Liver (tissue), 9 donors: ENCODE results near the gene GTPBP3. TPM values are rescaled to one million over a fixed set of nuclear protein-coding genes. Genes with fewer than 3 reads are reported as not detected.

Source experiments
- DNase-seq: peaks from one replicate; pipeline ENCODE4 v3.0.0-alpha.2; 2017; ENCODE audit warnings: low spot score
- H3K27ac ChIP-seq, 2 donors: one replicate each; pipeline ENCODE4 v1.7.0; 2013; ENCODE audit warnings: inconsistent platforms in 2 of 2, low read length in 2 of 2, control low read depth in 1 of 2, low read depth in 1 of 2, mild to moderate bottlenecking in 1 of 2
- H3K27me3 ChIP-seq, 4 donors: one replicate each; pipeline versions ENCODE4 v1.6.1 to v1.7.0; 2013; ENCODE audit warnings: low read length in 3 of 4, inconsistent platforms in 1 of 4, mild to moderate bottlenecking in 1 of 4, moderate library complexity in 1 of 4; ENCODE audit not compliant: control insufficient read depth in 4 of 4, insufficient read depth in 4 of 4
- H3K36me3 ChIP-seq, 4 donors: one replicate each; pipeline versions ENCODE4 v1.6.1 to v1.7.0; 2013; ENCODE audit warnings: low read length in 3 of 4, mild to moderate bottlenecking in 3 of 4, low read depth in 1 of 4, moderate library complexity in 1 of 4; ENCODE audit not compliant: control insufficient read depth in 4 of 4, insufficient read depth in 3 of 4
- H3K4me1 ChIP-seq, 4 donors: one replicate each; pipeline versions ENCODE4 v1.6.1 to v1.7.0; 2013; ENCODE audit warnings: low read length in 3 of 4, mild to moderate bottlenecking in 3 of 4, moderate library complexity in 1 of 4; ENCODE audit not compliant: control insufficient read depth in 4 of 4, insufficient read depth in 4 of 4
- H3K4me3 ChIP-seq, 3 donors: one replicate each; pipeline versions ENCODE4 v1.6.1 to v1.7.0; 2013; ENCODE audit warnings: low read length in 3 of 3, control low read depth in 1 of 3, low read depth in 1 of 3, mild to moderate bottlenecking in 1 of 3
- H3K9ac ChIP-seq, 2 donors: one replicate each; pipeline ENCODE4 v1.7.0; 2013; ENCODE audit warnings: low read length in 2 of 2, mild to moderate bottlenecking in 2 of 2, moderate library complexity in 2 of 2, control low read depth in 1 of 2, low read depth in 1 of 2
- H3K9me3 ChIP-seq, 4 donors: one replicate each; pipeline versions ENCODE4 v1.6.1 to v1.7.0; 2013; ENCODE audit warnings: low read length in 3 of 4; ENCODE audit not compliant: control insufficient read depth in 4 of 4
- ATF3 ChIP-seq: IDR thresholded peaks from 2 replicates; pipeline ENCODE4 v1.6.1; 2016; ENCODE audit warnings: antibody characterized with exemption
- CTCF ChIP-seq: fragments of 150-350 bp; IDR thresholded peaks from 2 replicates; pipeline ENCODE4 v1.5.1; 2017; ENCODE audit warnings: improper control_type of control experiment, low read depth, low read length; ENCODE audit not compliant: missing input control
- EGR1 ChIP-seq, 2 donors: IDR thresholded peaks; 2 replicates each; pipeline ENCODE4 v1.6.1; 2016 to 2018; ENCODE audit warnings: antibody characterized with exemption in 2 of 2, low read depth in 2 of 2
- FOXA1 ChIP-seq: IDR thresholded peaks from 2 replicates; pipeline ENCODE4 v1.6.1; 2016; ENCODE audit warnings: antibody characterized with exemption
- FOXA2 ChIP-seq: IDR thresholded peaks from 2 replicates; pipeline ENCODE4 v1.6.1; 2016; ENCODE audit warnings: antibody characterized with exemption
- GABPA ChIP-seq, 2 donors: IDR thresholded peaks in 1 of 2; conservative IDR thresholded peaks in 1 of 2; 2 replicates each; pipeline ENCODE4 v1.6.1; 2016; ENCODE audit warnings: antibody characterized with exemption in 2 of 2, mild to moderate bottlenecking in 1 of 2, moderate library complexity in 1 of 2
- HNF4G ChIP-seq: IDR thresholded peaks from 2 replicates; pipeline ENCODE4 v1.6.1; 2016; ENCODE audit warnings: antibody characterized with exemption
- JUND ChIP-seq, 2 donors: IDR thresholded peaks; 2 replicates each; pipeline ENCODE4 v1.6.1; 2016; ENCODE audit warnings: antibody characterized with exemption in 2 of 2
- NR2F2 ChIP-seq: IDR thresholded peaks from 2 replicates; pipeline ENCODE4 v1.6.1; 2016; ENCODE audit warnings: antibody characterized with exemption
- RAD21 ChIP-seq, 2 donors: IDR thresholded peaks; 2 replicates each; pipeline ENCODE4 v1.6.1; 2016; ENCODE audit warnings: antibody characterized with exemption in 2 of 2, mild to moderate bottlenecking in 2 of 2
- RXRA ChIP-seq, 2 donors: IDR thresholded peaks; 2 replicates each; pipeline ENCODE4 v1.6.1; 2017 to 2018; ENCODE audit warnings: antibody characterized with exemption in 2 of 2, mild to moderate bottlenecking in 1 of 2
- SP1 ChIP-seq: IDR thresholded peaks from 2 replicates; pipeline ENCODE4 v1.6.1; 2018; ENCODE audit warnings: antibody characterized with exemption, mild to moderate bottlenecking
- YY1 ChIP-seq: IDR thresholded peaks from 2 replicates; pipeline ENCODE4 v1.6.1; 2016; ENCODE audit warnings: antibody characterized with exemption, mild to moderate bottlenecking
- WGBS: extraction: QIAGEN DNeasy Blood & Tissue Kit; methylation state at CpG from one replicate; pipeline ENCODE4 v1.1.7; 2013; 5-methylcytosine and 5-hydroxymethylcytosine counted together
- polyA plus RNA-seq, 2 donors: library from polyadenylated mRNA; stranded (reverse) in 1 of 2; unstranded in 1 of 2; fragments of 200-250 nt in 1 of 2; fragments of >200 nt in 1 of 2; fragmentation: Nextera tagmentation in 1 of 2; extraction: Ambion mirVana in 1 of 2; gene quantifications; one replicate each; pipeline versions ENCODE4 v1.2.1 to v1.2.3, GENCODE V29; 2013 to 2015
- total RNA-seq, 2 donors: library from RNA; depleted of rRNA; stranded (reverse); fragments of >200 nt; gene quantifications; one replicate each; pipeline ENCODE4 v1.2.3, GENCODE V29; 2014
- TF ChIP-seq, protein P1 (sequence below): IDR thresholded peaks from 2 replicates; pipeline ENCODE4 v1.6.1; 2016; ENCODE audit warnings: antibody characterized with exemption
- TF ChIP-seq, protein P2 (sequence below): IDR thresholded peaks from 2 replicates; pipeline ENCODE4 v1.6.1; 2016; ENCODE audit warnings: antibody characterized with exemption
- TF ChIP-seq, protein P3 (sequence below): IDR thresholded peaks from 2 replicates; pipeline ENCODE4 v1.6.1; 2016; ENCODE audit warnings: antibody characterized with exemption, mild to moderate bottlenecking
- donor health status: healthy.
- donor health status: healthy.
- donor health status: healthy.
- donor health status: healthy.
- donor health status: healthy.

The GTPBP3 gene
- total and polyA plus RNA-seq, 4 donors = 4.9 to 15.5 (median 9.6) TPM

- no peak overlapping the region for H3K4me3 ChIP-seq
- WGBS = 90% methylated on average over 13 of the region's 13 CpGs
- H3K36me3 ChIP-seq = no peaks in the 10 kb centered on the region
- TF ChIP-seq, protein P1, sequence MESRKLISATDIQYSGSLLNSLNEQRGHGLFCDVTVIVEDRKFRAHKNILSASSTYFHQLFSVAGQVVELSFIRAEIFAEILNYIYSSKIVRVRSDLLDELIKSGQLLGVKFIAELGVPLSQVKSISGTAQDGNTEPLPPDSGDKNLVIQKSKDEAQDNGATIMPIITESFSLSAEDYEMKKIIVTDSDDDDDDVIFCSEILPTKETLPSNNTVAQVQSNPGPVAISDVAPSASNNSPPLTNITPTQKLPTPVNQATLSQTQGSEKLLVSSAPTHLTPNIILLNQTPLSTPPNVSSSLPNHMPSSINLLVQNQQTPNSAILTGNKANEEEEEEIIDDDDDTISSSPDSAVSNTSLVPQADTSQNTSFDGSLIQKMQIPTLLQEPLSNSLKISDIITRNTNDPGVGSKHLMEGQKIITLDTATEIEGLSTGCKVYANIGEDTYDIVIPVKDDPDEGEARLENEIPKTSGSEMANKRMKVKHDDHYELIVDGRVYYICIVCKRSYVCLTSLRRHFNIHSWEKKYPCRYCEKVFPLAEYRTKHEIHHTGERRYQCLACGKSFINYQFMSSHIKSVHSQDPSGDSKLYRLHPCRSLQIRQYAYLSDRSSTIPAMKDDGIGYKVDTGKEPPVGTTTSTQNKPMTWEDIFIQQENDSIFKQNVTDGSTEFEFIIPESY = no peak
- no peak for TF ChIP-seq FOXA1
- TF ChIP-seq YY1 = no peak
- no peak for TF ChIP-seq JUND (IDR thresholded peaks at IDR 0.05)
- TF ChIP-seq, protein P2, sequence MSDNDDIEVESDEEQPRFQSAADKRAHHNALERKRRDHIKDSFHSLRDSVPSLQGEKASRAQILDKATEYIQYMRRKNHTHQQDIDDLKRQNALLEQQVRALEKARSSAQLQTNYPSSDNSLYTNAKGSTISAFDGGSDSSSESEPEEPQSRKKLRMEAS = no peak
- TF ChIP-seq RXRA (IDR thresholded peaks at IDR 0.05) = no peak
- no peak for TF ChIP-seq RAD21 (IDR thresholded peaks at IDR 0.05)
- TF ChIP-seq CTCF = no peak
- no peak for TF ChIP-seq SP1
- TF ChIP-seq ATF3 = no peak
- peaks cover 14 to 25% (median 18%) of the 10 kb centered on the region in 4 donors for H3K4me1 ChIP-seq
- no peak overlapping the region for H3K27ac ChIP-seq
- no peaks in the 10 kb centered on the region for H3K27me3 ChIP-seq
- H3K9ac ChIP-seq = no peak overlapping the region
- H3K9me3 ChIP-seq = no peaks in the 10 kb centered on the region
- no peak for DNase-seq
Observed at GRCh38 chr19:17331045-17331558, 6.3 kb upstream of the GTPBP3 start.

DNA sequence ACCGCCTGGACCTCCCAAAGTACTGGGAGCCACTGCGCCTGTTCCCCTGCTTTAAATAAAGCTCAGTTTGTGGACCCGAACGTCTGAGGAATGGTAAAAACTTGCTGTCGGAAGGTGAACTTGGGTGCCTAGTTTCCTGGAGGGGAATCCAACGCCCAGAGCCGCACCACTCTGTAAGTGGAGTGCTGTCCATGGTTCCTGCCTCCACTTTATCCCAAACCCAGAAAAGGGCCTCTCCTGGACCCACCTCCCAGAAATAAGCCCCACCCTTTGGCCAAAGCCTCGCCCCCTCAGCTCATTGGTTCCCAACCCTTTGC lies 5.0 kb upstream of the GTPBP3 start:
- Histone ChIP-seq H3K9me3 (no peaks in the 10 kb centered on the region), H3K4me1 (peaks cover 10 to 23% (median 18%) of the 10 kb centered on the region in 4 donors), H3K4me3 (no peak overlapping the region), H3K9ac (no peak overlapping the region), H3K27me3 (no peaks in the 10 kb centered on the region), H3K27ac (no peak overlapping the region), H3K36me3 (no peaks in the 10 kb centered on the region)
- DNase-seq = no peak
- WGBS = 95% methylated on average over 8 of the region's 8 CpGs
- TF ChIP-seq EGR1 (IDR thresholded peaks at IDR 0.05; ENCODE audit: low read depth in 2 of 2) = no peak
- TF ChIP-seq, protein P3, sequence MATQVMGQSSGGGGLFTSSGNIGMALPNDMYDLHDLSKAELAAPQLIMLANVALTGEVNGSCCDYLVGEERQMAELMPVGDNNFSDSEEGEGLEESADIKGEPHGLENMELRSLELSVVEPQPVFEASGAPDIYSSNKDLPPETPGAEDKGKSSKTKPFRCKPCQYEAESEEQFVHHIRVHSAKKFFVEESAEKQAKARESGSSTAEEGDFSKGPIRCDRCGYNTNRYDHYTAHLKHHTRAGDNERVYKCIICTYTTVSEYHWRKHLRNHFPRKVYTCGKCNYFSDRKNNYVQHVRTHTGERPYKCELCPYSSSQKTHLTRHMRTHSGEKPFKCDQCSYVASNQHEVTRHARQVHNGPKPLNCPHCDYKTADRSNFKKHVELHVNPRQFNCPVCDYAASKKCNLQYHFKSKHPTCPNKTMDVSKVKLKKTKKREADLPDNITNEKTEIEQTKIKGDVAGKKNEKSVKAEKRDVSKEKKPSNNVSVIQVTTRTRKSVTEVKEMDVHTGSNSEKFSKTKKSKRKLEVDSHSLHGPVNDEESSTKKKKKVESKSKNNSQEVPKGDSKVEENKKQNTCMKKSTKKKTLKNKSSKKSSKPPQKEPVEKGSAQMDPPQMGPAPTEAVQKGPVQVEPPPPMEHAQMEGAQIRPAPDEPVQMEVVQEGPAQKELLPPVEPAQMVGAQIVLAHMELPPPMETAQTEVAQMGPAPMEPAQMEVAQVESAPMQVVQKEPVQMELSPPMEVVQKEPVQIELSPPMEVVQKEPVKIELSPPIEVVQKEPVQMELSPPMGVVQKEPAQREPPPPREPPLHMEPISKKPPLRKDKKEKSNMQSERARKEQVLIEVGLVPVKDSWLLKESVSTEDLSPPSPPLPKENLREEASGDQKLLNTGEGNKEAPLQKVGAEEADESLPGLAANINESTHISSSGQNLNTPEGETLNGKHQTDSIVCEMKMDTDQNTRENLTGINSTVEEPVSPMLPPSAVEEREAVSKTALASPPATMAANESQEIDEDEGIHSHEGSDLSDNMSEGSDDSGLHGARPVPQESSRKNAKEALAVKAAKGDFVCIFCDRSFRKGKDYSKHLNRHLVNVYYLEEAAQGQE = no peak
- no peak for TF ChIP-seq FOXA1
- TF ChIP-seq, protein P2 = no peak
- TF ChIP-seq FOXA2 = no peak
- TF ChIP-seq RXRA (IDR thresholded peaks at IDR 0.05) = no peak
- no peak for TF ChIP-seq GABPA (IDR thresholded peaks at IDR 0.05 in 1 of 2, conservative IDR thresholded peaks at IDR 0.05 in 1 of 2)
- TF ChIP-seq ATF3 = no peak
- TF ChIP-seq, protein P1 = no peak
- TF ChIP-seq HNF4G = no peak
- no peak for TF ChIP-seq SP1
- TF ChIP-seq RAD21 (IDR thresholded peaks at IDR 0.05) = no peak
- no peak for TF ChIP-seq NR2F2
